HL-60 (cell line): ENCODE data around the gene MCCD1.

Experiments used
- DNase-seq, 2 experiments: peaks; one replicate each; pipeline ENCODE4 v3.0.0-alpha.2; 2010 to 2020; ENCODE audit warnings: low read depth in 1 of 2, low spot score in 1 of 2
- H3K27ac ChIP-seq: fragments of 250-450 bp; sonication (Bioruptor Pico); replicated peaks from 2 replicates; pipeline ENCODE4 v1.5.1; 2020; ENCODE audit warnings: mild to moderate bottlenecking, moderate library complexity
- H3K27me3 ChIP-seq: fragments of 250-450 bp; sonication (Bioruptor Pico); 2 replicates; pipeline ENCODE4 v1.5.1; 2021; ENCODE audit warnings: mild to moderate bottlenecking, moderate library complexity; ENCODE audit not compliant: insufficient read depth, poor library complexity, severe bottlenecking
- H3K4me3 ChIP-seq: replicated peaks from 2 replicates; pipeline ENCODE4 v1.5.1; 2011; ENCODE audit warnings: mild to moderate bottlenecking, control low read depth, low read length; ENCODE audit not compliant: insufficient read depth
- CTCF ChIP-seq: IDR thresholded peaks from one replicate; pipeline ENCODE4 v1.5.1; 2011; ENCODE audit warnings: low read length, control low read depth, inconsistent platforms; ENCODE audit not compliant: insufficient read depth
- GABPA ChIP-seq: IDR thresholded peaks from 2 replicates; pipeline ENCODE4 v1.6.1; 2012; ENCODE audit warnings: low read depth
- POLR2AphosphoS5 ChIP-seq: IDR thresholded peaks from 2 replicates; pipeline ENCODE4 v1.6.1; 2012; ENCODE audit warnings: low read depth
- REST ChIP-seq: IDR thresholded peaks from 2 replicates; pipeline ENCODE4 v1.6.1; 2012; ENCODE audit warnings: low read depth; ENCODE audit not compliant: insufficient replicate concordance
- SPI1 ChIP-seq: IDR thresholded peaks from 2 replicates; pipeline ENCODE4 v1.6.1; 2012; ENCODE audit warnings: low read depth, mild to moderate bottlenecking, borderline replicate concordance

MCCD1 gene

GRCh38 chr6:31521835-31522234 is 6.9 kb upstream of the MCCD1 start:
- H3K4me3 ChIP-seq = no peak overlapping the region
- TF ChIP-seq POLR2AphosphoS5 = no peak
- TF ChIP-seq SPI1 = no peak
- no peak for TF ChIP-seq GABPA
- no peak for TF ChIP-seq CTCF
- no peak overlapping the region for H3K27ac ChIP-seq
- DNase-seq = no peak
- no peaks in the 10 kb centered on the region for H3K27me3 ChIP-seq

GRCh38 chr6:31525553-31525931 is 3.2 kb upstream of the MCCD1 start:
- Histone ChIP-seq H3K27me3 (no peaks in the 10 kb centered on the region), H3K27ac (no peak overlapping the region), H3K4me3 (no peak overlapping the region)
- no peak for DNase-seq
- TF ChIP-seq CTCF = no peak
- TF ChIP-seq GABPA = no peak
- TF ChIP-seq REST = no peak
- TF ChIP-seq POLR2AphosphoS5 = no peak
- no peak for TF ChIP-seq SPI1

- no peak for DNase-seq
- H3K4me3 ChIP-seq = no peak overlapping the region
- H3K27ac ChIP-seq = no peak overlapping the region
- H3K27me3 ChIP-seq = no peaks in the 10 kb centered on the region
- TF ChIP-seq GABPA = no peak
- TF ChIP-seq POLR2AphosphoS5 = no peak
- no peak for TF ChIP-seq CTCF
- TF ChIP-seq SPI1 = no peak
- TF ChIP-seq REST = no peak
Measured at GRCh38 chr6:31525932-31526591, 2.7 kb upstream of the MCCD1 start.

- Histone ChIP-seq H3K4me3 (no peak overlapping the region), H3K27ac (no peak overlapping the region), H3K27me3 (no peaks in the 10 kb centered on the region)
- no peak for DNase-seq
- TF ChIP-seq CTCF (no peak), REST (no peak), POLR2AphosphoS5 (no peak), GABPA (no peak), SPI1 (no peak)
Measured at GRCh38 chr6:31528307-31528777, 420 bp upstream of the MCCD1 start.
